ENCODE results near the gene NRSN1.

NRSN1 gene

DNA sequence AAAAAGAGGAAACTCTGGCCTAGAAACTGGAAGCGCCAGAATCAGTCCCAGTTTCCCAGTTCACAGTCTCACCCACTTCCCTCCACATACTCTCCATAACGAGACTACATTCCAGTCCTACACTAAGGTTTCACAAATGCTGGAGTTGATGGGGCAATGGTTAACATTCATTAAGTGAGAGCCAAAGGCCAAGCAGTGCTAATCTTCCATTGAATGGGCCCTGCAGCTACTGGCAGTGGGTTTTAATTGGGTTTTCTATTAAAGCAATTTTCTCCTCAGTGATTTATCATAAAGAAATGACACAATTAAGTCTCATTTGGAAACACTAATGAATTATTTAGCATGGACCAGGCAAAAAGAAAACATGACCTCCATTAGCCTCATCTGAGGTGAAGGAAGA, 20.8 kb upstream of the NRSN1 start:
- Histone ChIP-seq H3K27me3 (ENCODE audit: control insufficient read depth in 2 of 2, insufficient read depth in 2 of 2, low read length in 2 of 2) (no peaks in the 10 kb centered on the region), H3K36me3 (ENCODE audit: control insufficient read depth in 2 of 2, insufficient read depth in 2 of 2, low read length in 2 of 2) (no peaks in the 10 kb centered on the region), H3K4me3 (ENCODE audit: low read length in 2 of 2) (no peak overlapping the region), H3K9me3 (ENCODE audit: control insufficient read depth in 2 of 2, low read length in 2 of 2) (no peaks in the 10 kb centered on the region), H3K9ac (ENCODE audit: low read depth in 1 of 2, low read length in 2 of 2) (no peak overlapping the region), H3K4me1 (ENCODE audit: control insufficient read depth in 2 of 2, insufficient read depth in 2 of 2, low read length in 2 of 2) (no peaks in the 10 kb centered on the region), H3K27ac (ENCODE audit: low read depth in 2 of 2, low read length in 2 of 2) (no peak overlapping the region)

DNA sequence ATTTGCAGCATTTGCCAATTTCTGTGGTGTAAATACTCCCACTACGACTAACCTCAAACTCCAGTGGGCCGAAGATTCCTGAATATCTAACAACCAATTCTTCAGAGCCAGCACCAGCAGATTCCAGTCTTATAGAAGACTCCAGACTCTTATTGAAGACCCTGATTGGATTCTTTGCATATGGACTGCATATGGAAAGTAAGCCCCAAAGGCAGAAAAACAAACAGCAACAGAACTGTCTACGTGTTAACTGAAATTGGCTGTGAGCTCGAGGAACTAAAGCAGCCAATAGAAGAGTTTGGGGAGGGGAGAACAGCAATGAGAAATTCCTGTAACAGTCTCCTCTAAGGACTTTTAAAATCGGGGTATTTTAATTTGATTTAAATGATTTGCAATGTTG, 19.7 kb upstream of the NRSN1 start:
- H3K4me3 ChIP-seq (ENCODE audit: low read length in 2 of 2) = no peak overlapping the region
- no peaks in the 10 kb centered on the region for H3K36me3 ChIP-seq (ENCODE audit: control insufficient read depth in 2 of 2, insufficient read depth in 2 of 2, low read length in 2 of 2)
- no peaks in the 10 kb centered on the region for H3K9me3 ChIP-seq (ENCODE audit: control insufficient read depth in 2 of 2, low read length in 2 of 2)
- H3K9ac ChIP-seq (ENCODE audit: low read depth in 1 of 2, low read length in 2 of 2) = no peak overlapping the region
- H3K27me3 ChIP-seq (ENCODE audit: control insufficient read depth in 2 of 2, insufficient read depth in 2 of 2, low read length in 2 of 2) = no peaks in the 10 kb centered on the region
- no peak overlapping the region for H3K27ac ChIP-seq (ENCODE audit: low read depth in 2 of 2, low read length in 2 of 2)
- no peaks in the 10 kb centered on the region for H3K4me1 ChIP-seq (ENCODE audit: control insufficient read depth in 2 of 2, insufficient read depth in 2 of 2, low read length in 2 of 2)

DNA sequence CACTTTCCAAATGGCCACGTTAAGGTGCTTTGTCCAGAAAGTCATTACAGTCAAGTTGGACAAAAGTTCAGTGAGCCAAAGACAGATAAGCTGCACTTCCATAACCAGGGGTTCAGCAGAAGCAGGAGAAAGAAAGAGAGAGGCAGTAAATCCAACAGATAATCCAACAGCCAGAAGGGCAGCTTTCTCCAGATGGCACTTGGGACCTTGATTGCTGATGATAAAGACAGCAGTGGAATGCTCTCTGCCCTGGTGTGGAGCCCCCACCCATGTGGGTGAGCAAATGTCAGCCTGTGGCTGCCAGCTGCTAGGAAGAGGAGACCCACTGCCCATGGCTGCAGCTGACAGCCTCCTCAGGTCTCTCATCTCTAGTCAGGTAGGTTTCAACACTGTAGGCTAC, 18.7 kb upstream of the NRSN1 start:
- Histone ChIP-seq H3K36me3 (ENCODE audit: control insufficient read depth in 2 of 2, insufficient read depth in 2 of 2, low read length in 2 of 2) (no peaks in the 10 kb centered on the region), H3K9ac (ENCODE audit: low read depth in 1 of 2, low read length in 2 of 2) (no peak overlapping the region), H3K4me1 (ENCODE audit: control insufficient read depth in 2 of 2, insufficient read depth in 2 of 2, low read length in 2 of 2) (no peaks in the 10 kb centered on the region), H3K27ac (ENCODE audit: low read depth in 2 of 2, low read length in 2 of 2) (no peak overlapping the region), H3K27me3 (ENCODE audit: control insufficient read depth in 2 of 2, insufficient read depth in 2 of 2, low read length in 2 of 2) (no peaks in the 10 kb centered on the region), H3K4me3 (ENCODE audit: low read length in 2 of 2) (no peak overlapping the region), H3K9me3 (ENCODE audit: control insufficient read depth in 2 of 2, low read length in 2 of 2) (no peaks in the 10 kb centered on the region)

- Histone ChIP-seq H3K4me1 (ENCODE audit: control insufficient read depth in 2 of 2, insufficient read depth in 2 of 2, low read length in 2 of 2) (no peaks in the 10 kb centered on the region), H3K9ac (ENCODE audit: low read depth in 1 of 2, low read length in 2 of 2) (no peak overlapping the region), H3K27ac (ENCODE audit: low read depth in 2 of 2, low read length in 2 of 2) (no peak overlapping the region), H3K4me3 (ENCODE audit: low read length in 2 of 2) (no peak overlapping the region), H3K27me3 (ENCODE audit: control insufficient read depth in 2 of 2, insufficient read depth in 2 of 2, low read length in 2 of 2) (no peaks in the 10 kb centered on the region), H3K36me3 (ENCODE audit: control insufficient read depth in 2 of 2, insufficient read depth in 2 of 2, low read length in 2 of 2) (no peaks in the 10 kb centered on the region), H3K9me3 (ENCODE audit: control insufficient read depth in 2 of 2, low read length in 2 of 2) (no peaks in the 10 kb centered on the region)
Observed at GRCh38 chr6:24108056-24108455, 18.0 kb upstream of the NRSN1 start.

DNA sequence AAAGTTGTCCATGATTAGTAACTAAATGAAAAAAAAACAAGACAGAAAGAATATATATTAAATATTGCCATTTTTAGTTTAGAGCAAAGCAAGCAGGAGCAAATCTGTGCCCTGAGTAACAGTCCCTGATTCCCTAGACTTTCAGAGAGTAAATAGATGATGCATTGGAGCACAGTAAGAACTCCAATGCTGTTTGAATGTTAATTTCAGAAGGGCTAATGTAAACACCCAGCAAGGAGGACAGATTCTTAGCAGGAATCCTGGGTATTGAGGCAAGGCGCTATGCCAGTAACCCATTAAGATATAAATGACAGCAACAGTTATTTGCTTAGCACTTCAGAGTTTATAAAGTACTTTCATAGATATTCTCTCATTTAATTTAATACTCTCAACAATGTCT, 15.6 kb upstream of the NRSN1 start:
- Histone ChIP-seq H3K36me3 (ENCODE audit: control insufficient read depth in 2 of 2, insufficient read depth in 2 of 2, low read length in 2 of 2) (no peaks in the 10 kb centered on the region), H3K27me3 (ENCODE audit: control insufficient read depth in 2 of 2, insufficient read depth in 2 of 2, low read length in 2 of 2) (no peaks in the 10 kb centered on the region), H3K4me1 (ENCODE audit: control insufficient read depth in 2 of 2, insufficient read depth in 2 of 2, low read length in 2 of 2) (no peaks in the 10 kb centered on the region), H3K9ac (ENCODE audit: low read depth in 1 of 2, low read length in 2 of 2) (no peak overlapping the region), H3K4me3 (ENCODE audit: low read length in 2 of 2) (no peak overlapping the region), H3K9me3 (ENCODE audit: control insufficient read depth in 2 of 2, low read length in 2 of 2) (no peaks in the 10 kb centered on the region), H3K27ac (ENCODE audit: low read depth in 2 of 2, low read length in 2 of 2) (no peak overlapping the region)

- Histone ChIP-seq H3K36me3 (ENCODE audit: control insufficient read depth in 2 of 2, insufficient read depth in 2 of 2, low read length in 2 of 2) (no peaks in the 10 kb centered on the region), H3K4me1 (ENCODE audit: control insufficient read depth in 2 of 2, insufficient read depth in 2 of 2, low read length in 2 of 2) (no peaks in the 10 kb centered on the region), H3K9ac (ENCODE audit: low read depth in 1 of 2, low read length in 2 of 2) (no peak overlapping the region), H3K27me3 (ENCODE audit: control insufficient read depth in 2 of 2, insufficient read depth in 2 of 2, low read length in 2 of 2) (no peaks in the 10 kb centered on the region), H3K9me3 (ENCODE audit: control insufficient read depth in 2 of 2, low read length in 2 of 2) (no peaks in the 10 kb centered on the region), H3K27ac (ENCODE audit: low read depth in 2 of 2, low read length in 2 of 2) (no peak overlapping the region), H3K4me3 (ENCODE audit: low read length in 2 of 2) (no peak overlapping the region)
Observed at GRCh38 chr6:24113891-24114290, 12.1 kb upstream of the NRSN1 start.

GRCh38 chr6:24117021-24117420, 9.0 kb upstream of the NRSN1 start:
- Histone ChIP-seq H3K27me3 (ENCODE audit: control insufficient read depth in 2 of 2, insufficient read depth in 2 of 2, low read length in 2 of 2) (no peaks in the 10 kb centered on the region), H3K4me3 (ENCODE audit: low read length in 2 of 2) (no peak overlapping the region), H3K4me1 (ENCODE audit: control insufficient read depth in 2 of 2, insufficient read depth in 2 of 2, low read length in 2 of 2) (no peaks in the 10 kb centered on the region), H3K36me3 (ENCODE audit: control insufficient read depth in 2 of 2, insufficient read depth in 2 of 2, low read length in 2 of 2) (no peaks in the 10 kb centered on the region), H3K9me3 (ENCODE audit: control insufficient read depth in 2 of 2, low read length in 2 of 2) (no peaks in the 10 kb centered on the region), H3K9ac (ENCODE audit: low read depth in 1 of 2, low read length in 2 of 2) (no peak overlapping the region), H3K27ac (ENCODE audit: low read depth in 2 of 2, low read length in 2 of 2) (no peak overlapping the region)

- Histone ChIP-seq H3K4me3 (ENCODE audit: low read length in 2 of 2) (no peak overlapping the region), H3K27ac (ENCODE audit: low read depth in 2 of 2, low read length in 2 of 2) (no peak overlapping the region)
Observed at GRCh38 chr6:24122139-24122538, 3.9 kb upstream of the NRSN1 start.

GRCh38 chr6:24126586-24127192, 674 bp downstream of the NRSN1 start:
- Histone ChIP-seq H3K27me3 (ENCODE audit: control insufficient read depth in 2 of 2, insufficient read depth in 2 of 2, low read length in 2 of 2) (no peaks in the 10 kb centered on the region), H3K36me3 (ENCODE audit: control insufficient read depth in 2 of 2, insufficient read depth in 2 of 2, low read length in 2 of 2) (no peaks in the 10 kb centered on the region), H3K9me3 (ENCODE audit: control insufficient read depth in 2 of 2, low read length in 2 of 2) (no peaks in the 10 kb centered on the region), H3K4me3 (ENCODE audit: low read length in 2 of 2) (no peak overlapping the region), H3K4me1 (ENCODE audit: control insufficient read depth in 2 of 2, insufficient read depth in 2 of 2, low read length in 2 of 2) (no peaks in the 10 kb centered on the region), H3K27ac (ENCODE audit: low read depth in 2 of 2, low read length in 2 of 2) (no peak overlapping the region), H3K9ac (ENCODE audit: low read depth in 1 of 2, low read length in 2 of 2) (no peak overlapping the region)

More at GRCh38 chr6:24122139-24122538, 3.9 kb upstream of the NRSN1 start:
- Histone ChIP-seq H3K27me3 (ENCODE audit: control insufficient read depth in 2 of 2, insufficient read depth in 2 of 2, low read length in 2 of 2) (no peaks in the 10 kb centered on the region), H3K9me3 (ENCODE audit: control insufficient read depth in 2 of 2, low read length in 2 of 2) (no peaks in the 10 kb centered on the region), H3K9ac (ENCODE audit: low read depth in 1 of 2, low read length in 2 of 2) (no peak overlapping the region), H3K36me3 (ENCODE audit: control insufficient read depth in 2 of 2, insufficient read depth in 2 of 2, low read length in 2 of 2) (no peaks in the 10 kb centered on the region), H3K4me1 (ENCODE audit: control insufficient read depth in 2 of 2, insufficient read depth in 2 of 2, low read length in 2 of 2) (no peaks in the 10 kb centered on the region)

- no peak overlapping the region for H3K27ac ChIP-seq (ENCODE audit: low read depth in 2 of 2, low read length in 2 of 2)
- no peak overlapping the region for H3K9ac ChIP-seq (ENCODE audit: low read depth in 1 of 2, low read length in 2 of 2)
- no peaks in the 10 kb centered on the region for H3K4me1 ChIP-seq (ENCODE audit: control insufficient read depth in 2 of 2, insufficient read depth in 2 of 2, low read length in 2 of 2)
- no peaks in the 10 kb centered on the region for H3K36me3 ChIP-seq (ENCODE audit: control insufficient read depth in 2 of 2, insufficient read depth in 2 of 2, low read length in 2 of 2)
- H3K9me3 ChIP-seq (ENCODE audit: control insufficient read depth in 2 of 2, low read length in 2 of 2) = no peaks in the 10 kb centered on the region
- no peaks in the 10 kb centered on the region for H3K27me3 ChIP-seq (ENCODE audit: control insufficient read depth in 2 of 2, insufficient read depth in 2 of 2, low read length in 2 of 2)
- H3K4me3 ChIP-seq (ENCODE audit: low read length in 2 of 2) = no peak overlapping the region
Observed at GRCh38 chr6:24127316-24127715, 1.3 kb downstream of the NRSN1 start.

DNA sequence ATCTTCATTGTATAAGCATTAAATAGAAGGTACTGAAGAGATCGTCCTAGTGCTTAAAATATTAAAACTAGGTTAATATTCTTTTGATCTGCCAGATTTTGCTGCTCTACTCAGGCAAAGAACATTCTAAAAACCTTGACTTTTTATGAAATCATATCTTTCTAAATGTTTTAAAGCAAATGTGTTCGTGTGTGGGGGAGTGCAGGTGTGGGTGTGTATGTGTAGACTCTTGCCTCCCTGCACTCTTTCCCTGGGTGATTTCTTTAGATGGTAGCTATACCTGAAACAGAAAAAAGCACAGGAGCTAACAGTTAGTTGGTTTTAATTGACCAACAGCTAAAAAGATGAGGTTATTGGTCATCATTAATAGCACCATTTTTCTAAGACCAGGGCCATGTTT, 5.7 kb downstream of the NRSN1 start:
- H3K27me3 ChIP-seq (ENCODE audit: control insufficient read depth in 2 of 2, insufficient read depth in 2 of 2, low read length in 2 of 2) = no peaks in the 10 kb centered on the region
- no peak overlapping the region for H3K4me3 ChIP-seq (ENCODE audit: low read length in 2 of 2)
- H3K9ac ChIP-seq (ENCODE audit: low read depth in 1 of 2, low read length in 2 of 2) = no peak overlapping the region
- H3K4me1 ChIP-seq (ENCODE audit: control insufficient read depth in 2 of 2, insufficient read depth in 2 of 2, low read length in 2 of 2) = no peaks in the 10 kb centered on the region
- no peaks in the 10 kb centered on the region for H3K36me3 ChIP-seq (ENCODE audit: control insufficient read depth in 2 of 2, insufficient read depth in 2 of 2, low read length in 2 of 2)
- no peaks in the 10 kb centered on the region for H3K9me3 ChIP-seq (ENCODE audit: control insufficient read depth in 2 of 2, low read length in 2 of 2)
- no peak overlapping the region for H3K27ac ChIP-seq (ENCODE audit: low read depth in 2 of 2, low read length in 2 of 2)
